Measurements from ENCODE around the gene TSPAN7.

DNA sequence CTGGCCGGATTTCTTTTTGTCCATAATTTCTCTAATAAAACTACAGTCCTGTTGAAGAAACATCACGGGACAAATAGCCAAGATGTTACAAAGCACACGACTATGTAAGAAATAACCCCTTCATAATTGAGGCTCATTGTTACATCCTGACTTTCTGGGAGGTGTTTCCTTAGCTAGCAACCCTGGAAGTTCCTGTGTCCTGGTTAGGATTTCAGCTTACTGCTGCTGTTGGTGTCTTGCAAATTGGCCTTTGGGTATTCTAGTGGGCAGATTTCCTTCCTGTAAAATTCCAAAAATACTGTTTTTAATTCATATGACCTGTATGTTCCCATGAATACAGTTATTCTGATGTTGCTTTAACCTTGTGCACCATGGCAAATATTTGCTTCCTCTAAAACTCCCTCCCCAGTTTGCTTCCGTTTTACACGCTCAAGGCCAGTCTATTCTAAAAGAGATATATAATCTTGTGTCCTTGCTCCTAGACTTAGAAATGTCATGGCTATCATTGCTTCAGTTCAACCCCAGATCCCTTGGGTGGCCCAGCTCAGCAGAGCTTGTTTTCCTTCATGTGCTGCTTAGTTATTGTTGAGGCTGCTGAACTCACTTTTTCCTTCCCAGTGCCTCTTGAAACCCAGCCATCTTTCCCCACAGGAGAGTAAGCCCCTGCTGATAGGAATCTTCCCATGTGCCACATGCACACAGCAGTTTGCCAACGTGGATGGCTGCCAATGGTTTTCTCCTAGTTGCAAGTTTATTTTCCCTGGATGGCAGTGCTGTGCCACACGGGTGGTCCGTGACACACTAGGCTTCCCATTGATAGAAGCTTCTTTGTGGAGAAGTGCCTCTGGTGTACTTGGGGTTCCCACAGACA, 75.8 kb downstream of the TSPAN7 start:
- no peak for TF ChIP-seq POLR2A (IDR thresholded peaks at IDR 0.05; ENCODE audit: control extremely low read depth in 1 of 2, low read depth in 2 of 2, low read length in 2 of 2)
- TF ChIP-seq NANOG (IDR thresholded peaks at IDR 0.05; ENCODE audit: insufficient read depth, low read depth, low read length, poor library complexity, severe bottlenecking) = no peak
- TF ChIP-seq, protein P1, sequence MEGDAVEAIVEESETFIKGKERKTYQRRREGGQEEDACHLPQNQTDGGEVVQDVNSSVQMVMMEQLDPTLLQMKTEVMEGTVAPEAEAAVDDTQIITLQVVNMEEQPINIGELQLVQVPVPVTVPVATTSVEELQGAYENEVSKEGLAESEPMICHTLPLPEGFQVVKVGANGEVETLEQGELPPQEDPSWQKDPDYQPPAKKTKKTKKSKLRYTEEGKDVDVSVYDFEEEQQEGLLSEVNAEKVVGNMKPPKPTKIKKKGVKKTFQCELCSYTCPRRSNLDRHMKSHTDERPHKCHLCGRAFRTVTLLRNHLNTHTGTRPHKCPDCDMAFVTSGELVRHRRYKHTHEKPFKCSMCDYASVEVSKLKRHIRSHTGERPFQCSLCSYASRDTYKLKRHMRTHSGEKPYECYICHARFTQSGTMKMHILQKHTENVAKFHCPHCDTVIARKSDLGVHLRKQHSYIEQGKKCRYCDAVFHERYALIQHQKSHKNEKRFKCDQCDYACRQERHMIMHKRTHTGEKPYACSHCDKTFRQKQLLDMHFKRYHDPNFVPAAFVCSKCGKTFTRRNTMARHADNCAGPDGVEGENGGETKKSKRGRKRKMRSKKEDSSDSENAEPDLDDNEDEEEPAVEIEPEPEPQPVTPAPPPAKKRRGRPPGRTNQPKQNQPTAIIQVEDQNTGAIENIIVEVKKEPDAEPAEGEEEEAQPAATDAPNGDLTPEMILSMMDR (IDR thresholded peaks at IDR 0.05; ENCODE audit: control extremely low read depth in 1 of 3, insufficient read depth in 1 of 3, low read depth in 1 of 3, low read length in 3 of 3) = no peak
- TF ChIP-seq, protein P2, sequence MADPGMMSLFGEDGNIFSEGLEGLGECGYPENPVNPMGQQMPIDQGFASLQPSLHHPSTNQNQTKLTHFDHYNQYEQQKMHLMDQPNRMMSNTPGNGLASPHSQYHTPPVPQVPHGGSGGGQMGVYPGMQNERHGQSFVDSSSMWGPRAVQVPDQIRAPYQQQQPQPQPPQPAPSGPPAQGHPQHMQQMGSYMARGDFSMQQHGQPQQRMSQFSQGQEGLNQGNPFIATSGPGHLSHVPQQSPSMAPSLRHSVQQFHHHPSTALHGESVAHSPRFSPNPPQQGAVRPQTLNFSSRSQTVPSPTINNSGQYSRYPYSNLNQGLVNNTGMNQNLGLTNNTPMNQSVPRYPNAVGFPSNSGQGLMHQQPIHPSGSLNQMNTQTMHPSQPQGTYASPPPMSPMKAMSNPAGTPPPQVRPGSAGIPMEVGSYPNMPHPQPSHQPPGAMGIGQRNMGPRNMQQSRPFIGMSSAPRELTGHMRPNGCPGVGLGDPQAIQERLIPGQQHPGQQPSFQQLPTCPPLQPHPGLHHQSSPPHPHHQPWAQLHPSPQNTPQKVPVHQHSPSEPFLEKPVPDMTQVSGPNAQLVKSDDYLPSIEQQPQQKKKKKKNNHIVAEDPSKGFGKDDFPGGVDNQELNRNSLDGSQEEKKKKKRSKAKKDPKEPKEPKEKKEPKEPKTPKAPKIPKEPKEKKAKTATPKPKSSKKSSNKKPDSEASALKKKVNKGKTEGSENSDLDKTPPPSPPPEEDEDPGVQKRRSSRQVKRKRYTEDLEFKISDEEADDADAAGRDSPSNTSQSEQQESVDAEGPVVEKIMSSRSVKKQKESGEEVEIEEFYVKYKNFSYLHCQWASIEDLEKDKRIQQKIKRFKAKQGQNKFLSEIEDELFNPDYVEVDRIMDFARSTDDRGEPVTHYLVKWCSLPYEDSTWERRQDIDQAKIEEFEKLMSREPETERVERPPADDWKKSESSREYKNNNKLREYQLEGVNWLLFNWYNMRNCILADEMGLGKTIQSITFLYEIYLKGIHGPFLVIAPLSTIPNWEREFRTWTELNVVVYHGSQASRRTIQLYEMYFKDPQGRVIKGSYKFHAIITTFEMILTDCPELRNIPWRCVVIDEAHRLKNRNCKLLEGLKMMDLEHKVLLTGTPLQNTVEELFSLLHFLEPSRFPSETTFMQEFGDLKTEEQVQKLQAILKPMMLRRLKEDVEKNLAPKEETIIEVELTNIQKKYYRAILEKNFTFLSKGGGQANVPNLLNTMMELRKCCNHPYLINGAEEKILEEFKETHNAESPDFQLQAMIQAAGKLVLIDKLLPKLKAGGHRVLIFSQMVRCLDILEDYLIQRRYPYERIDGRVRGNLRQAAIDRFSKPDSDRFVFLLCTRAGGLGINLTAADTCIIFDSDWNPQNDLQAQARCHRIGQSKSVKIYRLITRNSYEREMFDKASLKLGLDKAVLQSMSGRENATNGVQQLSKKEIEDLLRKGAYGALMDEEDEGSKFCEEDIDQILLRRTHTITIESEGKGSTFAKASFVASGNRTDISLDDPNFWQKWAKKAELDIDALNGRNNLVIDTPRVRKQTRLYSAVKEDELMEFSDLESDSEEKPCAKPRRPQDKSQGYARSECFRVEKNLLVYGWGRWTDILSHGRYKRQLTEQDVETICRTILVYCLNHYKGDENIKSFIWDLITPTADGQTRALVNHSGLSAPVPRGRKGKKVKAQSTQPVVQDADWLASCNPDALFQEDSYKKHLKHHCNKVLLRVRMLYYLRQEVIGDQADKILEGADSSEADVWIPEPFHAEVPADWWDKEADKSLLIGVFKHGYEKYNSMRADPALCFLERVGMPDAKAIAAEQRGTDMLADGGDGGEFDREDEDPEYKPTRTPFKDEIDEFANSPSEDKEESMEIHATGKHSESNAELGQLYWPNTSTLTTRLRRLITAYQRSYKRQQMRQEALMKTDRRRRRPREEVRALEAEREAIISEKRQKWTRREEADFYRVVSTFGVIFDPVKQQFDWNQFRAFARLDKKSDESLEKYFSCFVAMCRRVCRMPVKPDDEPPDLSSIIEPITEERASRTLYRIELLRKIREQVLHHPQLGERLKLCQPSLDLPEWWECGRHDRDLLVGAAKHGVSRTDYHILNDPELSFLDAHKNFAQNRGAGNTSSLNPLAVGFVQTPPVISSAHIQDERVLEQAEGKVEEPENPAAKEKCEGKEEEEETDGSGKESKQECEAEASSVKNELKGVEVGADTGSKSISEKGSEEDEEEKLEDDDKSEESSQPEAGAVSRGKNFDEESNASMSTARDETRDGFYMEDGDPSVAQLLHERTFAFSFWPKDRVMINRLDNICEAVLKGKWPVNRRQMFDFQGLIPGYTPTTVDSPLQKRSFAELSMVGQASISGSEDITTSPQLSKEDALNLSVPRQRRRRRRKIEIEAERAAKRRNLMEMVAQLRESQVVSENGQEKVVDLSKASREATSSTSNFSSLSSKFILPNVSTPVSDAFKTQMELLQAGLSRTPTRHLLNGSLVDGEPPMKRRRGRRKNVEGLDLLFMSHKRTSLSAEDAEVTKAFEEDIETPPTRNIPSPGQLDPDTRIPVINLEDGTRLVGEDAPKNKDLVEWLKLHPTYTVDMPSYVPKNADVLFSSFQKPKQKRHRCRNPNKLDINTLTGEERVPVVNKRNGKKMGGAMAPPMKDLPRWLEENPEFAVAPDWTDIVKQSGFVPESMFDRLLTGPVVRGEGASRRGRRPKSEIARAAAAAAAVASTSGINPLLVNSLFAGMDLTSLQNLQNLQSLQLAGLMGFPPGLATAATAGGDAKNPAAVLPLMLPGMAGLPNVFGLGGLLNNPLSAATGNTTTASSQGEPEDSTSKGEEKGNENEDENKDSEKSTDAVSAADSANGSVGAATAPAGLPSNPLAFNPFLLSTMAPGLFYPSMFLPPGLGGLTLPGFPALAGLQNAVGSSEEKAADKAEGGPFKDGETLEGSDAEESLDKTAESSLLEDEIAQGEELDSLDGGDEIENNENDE (IDR thresholded peaks at IDR 0.05; ENCODE audit: insufficient replicate concordance, low read length) = no peak
- TF ChIP-seq EP300 (IDR thresholded peaks at IDR 0.05; ENCODE audit: borderline replicate concordance in 1 of 2, low read depth in 2 of 2, low read length in 2 of 2) = no peak
- TF ChIP-seq SRF (IDR thresholded peaks at IDR 0.05; ENCODE audit: low read depth, low read length) = no peak

Data from H1 (cell line).